Stomach (tissue), 9 donors: Measurements from ENCODE around the gene ZNF181. TPM values are rescaled to one million over a fixed set of nuclear protein-coding genes. Genes with fewer than 3 reads are reported as not detected.

ENCODE experiments used
- DNase-seq, 2 donors: peaks; one replicate each; pipeline versions ENCODE4 v3.0.0 to v3.0.0-alpha.2; 2013 to 2019
- H3K27ac ChIP-seq, 5 donors: fragments of 200-600 bp in 4 of 5; sonication (generic) in 4 of 5; one replicate each; pipeline ENCODE4 v1.5.1; 2013 to 2019; ENCODE audit warnings: mild to moderate bottlenecking in 1 of 5, moderate library complexity in 1 of 5
- H3K27me3 ChIP-seq, 3 donors: fragments of 200-600 bp; sonication (generic); one replicate each; pipeline ENCODE4 v1.5.1; 2017 to 2019; ENCODE audit warnings: mixed run types in 1 of 3
- H3K36me3 ChIP-seq, 4 donors: fragments of 200-600 bp; sonication (generic); 1 replicate in 3 of 4; 2 replicates in 1 of 4; pipeline ENCODE4 v1.5.1; 2016 to 2019
- H3K4me1 ChIP-seq, 4 donors: fragments of 200-600 bp; sonication (generic); one replicate each; pipeline ENCODE4 v1.5.1; 2016 to 2019
- H3K4me3 ChIP-seq, 4 donors: fragments of 200-600 bp; sonication (generic) in 3 of 4; one replicate each; pipeline ENCODE4 v1.5.1; 2016 to 2019; ENCODE audit warnings: mild to moderate bottlenecking in 1 of 4
- H3K9me3 ChIP-seq, 4 donors: fragments of 200-600 bp; sonication (generic); one replicate each; pipeline ENCODE4 v1.5.1; 2016 to 2019
- CTCF ChIP-seq, 7 experiments: fragments of 450-650 bp in 4 of 7; fragments of 200-600 bp in 3 of 7; sonication (generic) in 3 of 7; IDR thresholded peaks; one replicate each; pipeline ENCODE4 v1.5.1; 2016 to 2019; ENCODE audit warnings: antibody characterized with exemption in 7 of 7, control low read depth in 2 of 7, mild to moderate bottlenecking in 1 of 7
- EP300 ChIP-seq: sonication (generic); formaldehyde crosslinking; IDR thresholded peaks from one replicate; pipeline ENCODE4 v1.6.1; 2017; ENCODE audit warnings: antibody characterized with exemption
- POLR2A ChIP-seq, 4 donors: fragments of 450-650 bp; IDR thresholded peaks; one replicate each; pipeline ENCODE4 v1.6.1; 2016; ENCODE audit warnings: antibody characterized with exemption in 4 of 4, control low read depth in 2 of 4, mild to moderate bottlenecking in 1 of 4, moderate library complexity in 1 of 4
- POLR2AphosphoS5 ChIP-seq, 3 donors: sonication (generic); formaldehyde crosslinking; IDR thresholded peaks; one replicate each; pipeline ENCODE4 v1.6.1; 2016; ENCODE audit warnings: antibody characterized with exemption in 3 of 3
- WGBS, 5 donors: extraction: QIAGEN DNeasy Blood & Tissue Kit in 3 of 5; methylation state at CpG; one replicate each; pipeline versions ENCODE4 v1.1.5 to v1.1.7; 2013 to 2018; 5-methylcytosine and 5-hydroxymethylcytosine counted together
- intact Hi-C: fragments of 100-400 bp; cut with DNase I; formaldehyde crosslinking; loops from one replicate; pipeline ENCODE4 v1.15.1; 2023; ENCODE audit warnings: low total_unique reads
- polyA plus RNA-seq, 3 donors: library from polyadenylated mRNA; stranded (reverse); fragments of 200-250 nt; gene quantifications; one replicate each; pipeline ENCODE4 v1.2.3, GENCODE V29; 2013
- total RNA-seq, 5 donors: library from RNA; depleted of rRNA; stranded (reverse); fragments of >200 nt; gene quantifications; one replicate each; pipeline versions ENCODE4 v1.1.0 to v1.2.3, GENCODE V29; 2014 to 2016
- donor health status: healthy with polysubstance abuse.
- donor health status: Bipolar disorder and iron deficiency.
- donor health status: healthy.

Gene ZNF181
- total and polyA plus RNA-seq, 8 donors: 2.3 to 43.2 (median 9.6) TPM

GRCh38 chr19:34779652-34780051 is 45.6 kb downstream of the ZNF181 start:
- no peaks in the 10 kb centered on the region for H3K36me3 ChIP-seq
- H3K27ac ChIP-seq: no peak overlapping the region
- 63 to 80% (median 72%) methylated on average over 3 of the region's 3 CpGs for WGBS, 5 donors
- no peak for DNase-seq
- no peak for TF ChIP-seq POLR2A (IDR thresholded peaks at IDR 0.05)
- no peak for TF ChIP-seq POLR2AphosphoS5 (IDR thresholded peaks at IDR 0.05)
- TF ChIP-seq EP300: no peak
- TF ChIP-seq CTCF (IDR thresholded peaks at IDR 0.05): no peak
- intact Hi-C loops: no loop called here
- peaks cover 0 to 6% (median 5%) of the 10 kb centered on the region in 3 donors for H3K27me3 ChIP-seq
- H3K4me3 ChIP-seq: no peak overlapping the region
- H3K4me1 ChIP-seq: no peaks in the 10 kb centered on the region
- H3K9me3 ChIP-seq: peaks cover 0 to 16% (median 0%) of the 10 kb centered on the region in 4 donors

DNA sequence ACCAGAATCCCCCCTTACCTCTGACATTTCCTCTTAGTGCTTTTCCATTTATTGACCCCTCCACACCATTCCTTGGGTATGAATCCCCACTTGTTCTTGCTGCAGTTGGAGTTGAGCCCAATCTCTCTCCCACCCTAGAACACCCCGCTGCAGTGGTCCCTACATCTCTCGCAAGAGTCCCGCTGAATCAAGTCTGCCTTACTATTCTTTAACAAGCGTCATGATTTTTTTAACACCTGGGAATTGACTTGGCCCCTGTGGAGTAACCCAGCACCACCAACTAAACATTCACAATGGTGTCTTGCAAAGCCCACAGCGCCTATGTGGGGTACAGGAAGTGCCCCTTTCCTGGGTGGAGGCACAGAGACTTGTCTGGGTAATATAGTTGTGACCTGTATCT is 52.2 kb downstream of the ZNF181 start:
- Histone ChIP-seq H3K27ac (no peak overlapping the region), H3K27me3 (no peaks in the 10 kb centered on the region), H3K9me3 (no peaks in the 10 kb centered on the region), H3K4me3 (no peak overlapping the region), H3K4me1 (no peaks in the 10 kb centered on the region), H3K36me3 (no peaks in the 10 kb centered on the region)
- intact Hi-C loops: no loop called here
- TF ChIP-seq EP300 (no peak), POLR2A (IDR thresholded peaks at IDR 0.05) (no peak), POLR2AphosphoS5 (IDR thresholded peaks at IDR 0.05) (no peak), CTCF (IDR thresholded peaks at IDR 0.05) (no peak)
- WGBS, 5 donors: 68 to 84% (median 73%) methylated on average over 5 of the region's 5 CpGs
- DNase-seq: no peak

- no peaks in the 10 kb centered on the region for H3K36me3 ChIP-seq
- TF ChIP-seq POLR2A (IDR thresholded peaks at IDR 0.05): no peak
- no peak for TF ChIP-seq EP300
- TF ChIP-seq CTCF (IDR thresholded peaks at IDR 0.05): no peak
- no peak for TF ChIP-seq POLR2AphosphoS5 (IDR thresholded peaks at IDR 0.05)
- H3K27ac ChIP-seq: no peak overlapping the region
- H3K4me1 ChIP-seq: no peaks in the 10 kb centered on the region
- 63 to 66% (median 63%) methylated on average over 3 of the region's 3 CpGs for WGBS, 5 donors
- H3K9me3 ChIP-seq: peaks cover 0 to 5% (median 0%) of the 10 kb centered on the region in 4 donors
- DNase-seq: no peak
- intact Hi-C loops: no loop called here
- H3K4me3 ChIP-seq: no peak overlapping the region
- H3K27me3 ChIP-seq: no peaks in the 10 kb centered on the region
Measured at GRCh38 chr19:34787059-34787824, 53.2 kb downstream of the ZNF181 start.

DNA sequence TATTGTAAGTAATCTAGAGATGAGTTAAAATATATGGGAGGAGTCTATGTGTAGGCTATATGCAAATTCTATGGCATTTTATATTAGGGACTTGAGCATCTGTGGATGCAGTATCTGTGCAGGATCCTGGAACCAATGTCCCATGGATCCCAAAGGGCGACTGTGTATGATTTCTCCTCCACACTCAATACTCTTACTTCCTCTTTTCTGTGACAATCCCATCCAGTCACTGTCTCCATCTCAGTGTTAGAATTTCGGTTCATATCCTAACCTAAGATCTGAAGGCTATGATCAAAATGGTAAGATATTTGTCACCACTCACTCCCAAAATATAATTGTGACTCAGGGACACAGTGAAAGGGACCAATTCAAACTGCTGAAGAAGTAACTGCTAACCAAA is 54.0 kb downstream of the ZNF181 start:
- no peak overlapping the region for H3K4me3 ChIP-seq
- no peaks in the 10 kb centered on the region for H3K4me1 ChIP-seq
- H3K27ac ChIP-seq: no peak overlapping the region
- no peaks in the 10 kb centered on the region for H3K27me3 ChIP-seq
- H3K36me3 ChIP-seq: no peaks in the 10 kb centered on the region
- no peak for DNase-seq
- peaks cover 0 to 5% (median 0%) of the 10 kb centered on the region in 4 donors for H3K9me3 ChIP-seq
- WGBS, 5 donors: 59 to 68% (median 63%) methylated on average over 2 of the region's 2 CpGs
- TF ChIP-seq EP300: no peak
- no peak for TF ChIP-seq POLR2AphosphoS5 (IDR thresholded peaks at IDR 0.05)
- intact Hi-C loops: no loop called here

DNA sequence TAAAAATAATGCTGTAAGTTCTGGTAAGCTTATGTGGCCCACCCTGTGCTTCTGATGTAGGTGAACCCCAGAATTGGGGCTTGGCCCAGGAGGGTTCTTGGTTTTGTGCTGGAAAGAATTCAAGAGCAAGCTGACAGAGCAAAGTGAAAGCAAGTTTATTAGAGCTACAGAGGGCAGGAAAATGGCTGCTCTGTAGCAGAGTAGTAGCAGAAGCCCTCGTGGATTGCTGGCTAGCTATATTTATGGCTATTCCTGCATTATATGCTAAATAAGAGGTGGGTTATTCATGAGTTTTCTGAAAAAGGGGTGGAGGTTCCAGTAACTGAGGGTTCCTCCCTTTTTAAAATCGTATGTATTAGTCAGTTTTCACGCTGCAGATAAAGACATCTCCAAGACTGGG is 59.5 kb downstream of the ZNF181 start:
- no peak for TF ChIP-seq CTCF (IDR thresholded peaks at IDR 0.05)
- no peak for TF ChIP-seq POLR2A (IDR thresholded peaks at IDR 0.05)
- no peak for TF ChIP-seq EP300
- TF ChIP-seq POLR2AphosphoS5 (IDR thresholded peaks at IDR 0.05): no peak

More for the DNA sequence above, 59.5 kb downstream of the ZNF181 start:
- Histone ChIP-seq H3K9me3 (peaks cover 0 to 25% (median 0%) of the 10 kb centered on the region in 4 donors), H3K27ac (no peak overlapping the region), H3K36me3 (no peaks in the 10 kb centered on the region), H3K4me3 (no peak overlapping the region), H3K27me3 (no peaks in the 10 kb centered on the region), H3K4me1 (no peaks in the 10 kb centered on the region)
- intact Hi-C loops: no loop called here
- DNase-seq: no peak
- WGBS, 5 donors: 50 to 68% (median 65%) methylated on average over 3 of the region's 3 CpGs
